ENCODE data around the gene C9orf57.
"Not testable (repeated sequence)": the region's sequence is repeated elsewhere in the genome, so short reads cannot be mapped to it uniquely, and the experiment has no call there.

The C9orf57 gene, protein sequence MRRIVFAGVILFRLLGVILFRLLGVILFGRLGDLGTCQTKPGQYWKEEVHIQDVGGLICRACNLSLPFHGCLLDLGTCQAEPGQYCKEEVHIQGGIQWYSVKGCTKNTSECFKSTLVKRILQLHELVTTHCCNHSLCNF

DNA sequence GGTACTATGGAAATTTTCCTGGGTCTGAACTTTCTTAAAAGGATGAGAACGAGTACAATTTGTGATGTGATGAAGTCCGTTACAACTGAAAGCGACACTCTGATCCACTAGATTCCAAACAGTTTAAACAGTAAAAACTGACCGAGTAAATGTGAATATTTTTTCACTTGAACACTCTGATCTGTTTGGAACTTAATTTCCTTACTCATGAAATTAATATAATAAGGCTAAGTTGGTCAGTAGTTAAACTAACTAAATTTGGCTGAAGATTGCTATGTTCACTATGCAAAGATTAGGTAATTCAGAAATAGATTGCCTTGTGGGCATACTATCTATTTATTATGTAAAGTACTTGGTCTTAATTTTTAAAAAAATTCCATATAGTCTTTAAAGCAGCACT, at the start of gene C9orf57:
Gene C9orf57 (minus strand): TSS at position 101 of the 400 bp plus-strand sequence. CDS start 1,282 bp downstream, outside the sequence.
- ATAC-seq = no peak

DNA sequence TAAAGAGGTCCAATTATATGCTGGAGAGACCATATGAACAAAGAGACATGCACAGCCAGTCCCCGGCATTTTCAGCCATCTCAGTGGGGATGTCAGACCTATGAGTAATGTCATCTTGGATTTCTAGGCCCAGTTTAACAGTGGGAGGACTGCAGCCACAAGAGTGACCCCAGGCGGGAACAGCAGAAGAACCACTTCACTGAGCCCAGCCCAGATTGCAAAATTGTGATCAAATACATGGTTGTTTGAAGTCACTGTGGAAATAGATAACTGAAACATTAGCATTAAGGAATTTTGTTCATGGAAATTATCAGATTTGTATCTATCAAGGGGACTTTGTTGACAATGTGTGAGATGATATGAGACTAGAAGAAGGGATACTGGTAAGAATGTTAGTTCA, 42.1 kb upstream of the C9orf57 start:
- no peak for DNase-seq
- no peak for ATAC-seq

More for the DNA sequence above, at the start of gene C9orf57:
- no peak for DNase-seq

DNA sequence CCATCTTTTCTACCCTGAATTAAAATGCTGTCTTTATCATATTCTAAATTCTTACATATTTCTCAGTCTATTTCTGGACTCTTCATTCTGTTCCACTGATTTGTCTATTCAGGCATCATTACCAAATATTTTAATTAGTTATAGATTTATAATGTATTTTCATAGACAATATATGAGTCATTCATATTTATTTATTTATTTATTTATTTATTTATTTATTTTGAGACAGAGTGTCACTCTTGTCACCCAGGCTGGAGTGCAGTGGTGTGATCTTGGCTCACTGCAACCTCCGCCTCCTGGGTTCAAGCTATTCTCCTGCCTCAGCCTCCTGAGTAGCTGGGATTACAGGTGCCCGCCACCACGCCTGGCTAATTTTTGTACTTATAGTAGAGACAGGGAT, 35.1 kb upstream of the C9orf57 start:
- ATAC-seq, DNase-seq: not testable (repeated sequence)

DNA sequence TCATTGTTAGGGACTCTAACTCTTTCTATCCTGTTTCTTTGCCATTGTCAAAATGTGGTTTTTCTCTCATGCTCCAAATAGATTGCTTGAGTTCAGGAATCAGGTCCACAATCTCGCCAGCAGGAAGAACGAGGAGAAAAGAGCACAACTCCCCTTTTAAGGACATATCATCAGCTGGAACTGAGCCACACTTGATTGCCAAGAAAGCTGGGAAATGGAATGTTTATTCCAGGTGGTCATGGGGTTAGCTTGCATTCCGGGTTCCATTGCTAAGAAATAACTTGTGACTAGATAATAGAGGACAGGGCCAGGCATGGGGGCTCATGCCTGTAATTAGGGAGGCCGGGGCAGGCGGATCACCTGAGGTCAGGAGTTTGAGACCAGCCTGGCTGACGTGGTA, 32.4 kb upstream of the C9orf57 start:
- no peak for ATAC-seq
- DNase-seq = no peak

DNA sequence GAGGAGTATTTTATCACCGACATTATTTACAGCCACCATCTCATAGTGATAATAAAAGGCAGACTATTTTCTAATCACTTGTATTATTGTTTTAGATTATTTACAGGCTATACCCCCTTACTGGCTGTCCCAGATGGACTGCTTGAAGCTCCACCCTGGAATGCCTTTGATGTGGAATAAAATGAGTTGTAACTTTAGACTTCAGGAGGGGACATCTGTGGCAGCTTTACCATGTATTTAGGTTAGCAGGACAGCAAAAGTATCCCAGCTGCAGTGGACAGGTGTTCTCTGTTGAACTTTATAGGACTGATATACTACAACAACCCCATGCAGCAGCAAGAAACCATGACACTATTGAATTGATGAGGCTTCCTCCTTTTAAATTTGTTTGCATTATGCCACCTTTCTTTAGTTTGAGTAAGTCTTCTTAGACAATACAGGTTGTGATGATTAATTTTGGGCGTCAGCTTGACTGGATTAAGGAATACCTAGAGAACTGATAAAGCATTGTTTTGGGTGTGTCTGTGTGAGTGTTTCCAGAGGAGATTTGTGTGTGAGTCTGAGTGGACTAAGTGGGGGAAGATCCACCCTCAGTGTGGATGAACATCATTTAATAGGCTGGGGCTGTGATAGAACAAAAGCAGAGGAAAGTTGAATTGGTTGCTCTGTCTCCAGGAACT, 29.2 kb upstream of the C9orf57 start:
- no peak for DNase-seq
- ATAC-seq = no peak

DNA sequence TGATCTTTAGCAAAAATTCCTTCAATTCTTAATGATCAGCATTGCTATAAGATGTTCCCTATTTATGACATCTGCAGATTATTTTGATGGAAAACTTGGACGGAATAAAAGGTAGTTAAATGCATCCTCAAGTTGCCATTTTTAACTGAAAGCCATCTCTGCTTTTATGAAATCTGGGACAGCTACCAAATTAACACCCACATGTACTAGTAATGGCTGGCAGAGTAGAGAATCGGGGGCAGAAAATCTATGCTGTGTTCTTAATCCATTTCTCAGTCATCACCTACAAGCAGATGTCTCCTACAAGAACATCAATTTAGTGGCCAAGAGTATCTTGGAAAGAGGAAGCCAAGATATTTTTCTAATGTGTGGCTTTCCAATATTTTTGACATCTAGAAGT, 22.1 kb upstream of the C9orf57 start:
- DNase-seq = no peak
- no peak for ATAC-seq

DNA sequence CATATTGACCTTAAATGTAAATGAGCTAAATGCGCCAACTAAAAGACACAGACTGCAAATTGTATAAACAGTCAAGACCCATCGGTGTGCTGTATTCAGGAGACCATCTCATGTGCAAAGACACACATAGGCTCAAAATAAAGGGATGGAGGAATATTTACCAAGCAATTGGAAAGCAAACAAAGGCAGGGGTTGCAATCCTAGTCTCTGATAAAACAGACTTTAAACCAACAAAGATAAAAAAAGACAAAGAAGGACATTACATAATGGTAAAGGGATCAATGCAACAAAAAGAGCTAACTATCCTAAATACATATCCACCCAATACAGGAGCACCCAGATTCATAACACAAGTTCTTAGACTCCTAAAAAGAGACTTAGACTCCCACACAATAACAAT, 14.3 kb upstream of the C9orf57 start:
- not testable (repeated sequence) for DNase-seq, ATAC-seq

DNA sequence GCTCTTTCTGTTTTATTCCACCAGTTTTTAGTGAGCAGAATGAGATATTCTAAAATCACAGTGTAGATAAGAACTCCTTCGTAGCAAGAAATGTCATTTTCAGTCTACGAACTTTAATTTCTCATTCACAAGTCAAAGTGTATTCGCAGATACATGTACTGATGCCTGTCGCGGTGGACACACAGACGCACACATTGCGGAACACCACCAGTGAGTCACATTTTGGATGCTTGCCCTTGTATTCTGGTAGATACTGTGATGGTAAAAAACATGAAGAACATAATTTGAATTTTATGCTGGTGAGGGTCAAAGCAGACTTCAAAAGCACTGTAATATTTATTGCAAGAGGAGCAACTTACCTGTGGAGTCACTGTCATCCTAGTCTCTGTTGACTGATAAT, 4.7 kb upstream of the C9orf57 start:
- DNase-seq (no peak), ATAC-seq (no peak)

DNA sequence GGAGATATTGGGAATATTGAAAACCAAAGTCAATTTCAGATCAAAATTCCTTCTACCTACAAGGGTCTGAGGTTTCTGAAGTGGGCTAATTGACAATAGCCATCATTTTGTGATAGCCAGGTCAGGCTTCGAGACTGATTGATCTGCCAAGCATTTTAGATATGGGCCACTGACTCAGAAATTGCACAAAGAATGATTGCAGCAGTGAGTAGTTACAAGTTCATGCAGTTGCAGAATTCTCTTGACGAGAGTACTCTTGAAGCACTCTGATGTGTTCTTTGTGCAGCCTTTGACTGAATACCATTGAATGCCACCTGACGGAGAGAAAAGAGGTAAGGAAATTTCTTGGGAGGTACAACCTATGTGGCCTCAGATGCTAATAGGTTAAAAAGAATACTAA, 8.3 kb downstream of the C9orf57 start:
- no peak for DNase-seq

DNA sequence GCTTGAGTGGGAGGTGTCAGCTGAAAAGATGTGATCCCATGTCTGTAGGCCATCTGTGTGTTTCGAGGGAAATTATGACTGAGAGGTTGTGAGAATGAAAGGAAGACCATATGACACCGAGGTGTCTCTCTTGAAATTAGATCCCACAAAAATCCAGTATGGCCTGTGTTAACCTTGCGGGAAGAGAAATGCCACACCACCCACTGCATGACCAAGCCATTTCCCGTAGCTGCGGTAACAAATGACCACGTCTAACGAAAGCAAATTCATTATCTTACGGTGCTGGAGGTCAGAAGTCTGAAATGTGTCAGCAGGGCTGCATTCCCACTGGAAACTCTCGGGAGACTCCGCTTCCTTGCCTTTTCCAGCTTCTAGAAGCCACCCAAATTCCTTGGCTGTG, 11.6 kb downstream of the C9orf57 start:
- DNase-seq (no peak), ATAC-seq (no peak)

More for the DNA sequence above, 8.3 kb downstream of the C9orf57 start:
- no peak for ATAC-seq

DNA sequence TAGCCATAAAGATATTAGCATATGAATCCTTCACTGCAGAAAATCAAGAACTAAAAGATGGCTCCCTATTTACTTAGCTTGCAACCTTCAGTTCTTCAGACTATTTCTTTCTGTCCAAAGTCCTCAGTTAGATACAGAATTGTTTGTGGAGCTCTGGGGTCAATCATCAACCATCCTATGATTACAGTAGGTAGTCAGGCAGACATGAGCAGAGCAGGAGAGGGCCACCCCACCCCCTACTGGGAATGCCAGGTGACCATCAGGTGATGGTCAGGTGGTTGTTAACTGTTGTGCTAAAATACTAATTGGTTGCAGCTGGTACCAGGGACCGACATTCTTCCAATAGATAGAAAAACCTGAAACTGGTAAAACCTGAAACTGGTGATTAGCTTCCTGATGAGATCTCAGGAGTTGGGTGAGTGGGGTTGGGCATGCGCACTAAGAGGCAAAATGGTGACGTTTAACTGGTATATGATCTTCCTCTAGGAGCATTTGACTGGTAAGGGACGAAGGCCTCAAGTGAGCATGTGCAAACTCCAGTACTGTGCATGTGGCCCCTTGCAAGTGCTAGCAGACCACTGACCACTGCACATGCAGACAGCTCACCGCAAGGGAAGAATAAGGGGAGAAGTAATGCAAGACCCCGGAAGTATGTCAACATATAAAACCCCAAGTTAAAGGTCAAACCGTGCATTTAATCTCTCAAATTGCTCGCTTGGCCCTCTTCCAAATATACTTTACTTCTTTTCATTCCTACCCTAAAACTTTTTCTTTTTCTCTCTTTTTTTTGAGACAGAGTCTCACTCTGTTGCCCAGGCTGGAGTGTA, 13.6 kb downstream of the C9orf57 start:
- DNase-seq (no peak), ATAC-seq (no peak)

DNA sequence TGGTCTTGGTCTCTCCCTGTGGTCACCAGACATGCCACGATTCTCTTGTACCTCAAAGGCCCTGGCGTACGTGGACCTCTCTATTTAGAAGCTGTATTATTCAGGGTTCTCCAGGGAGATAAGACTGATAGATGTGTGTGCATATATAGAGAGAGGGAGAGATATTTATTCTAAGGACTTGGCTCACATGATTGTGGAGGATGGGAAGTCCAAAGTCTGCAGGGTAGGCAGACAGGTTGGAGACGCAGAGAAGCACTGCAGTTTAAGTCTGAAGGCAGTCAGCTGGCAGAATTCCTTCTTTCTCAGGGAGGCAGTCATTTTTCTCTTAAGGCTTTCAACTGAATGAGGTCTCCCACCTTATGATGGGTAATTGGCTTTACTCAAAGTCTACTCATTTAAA, 16.3 kb downstream of the C9orf57 start:
- no peak for DNase-seq
- ATAC-seq = no peak

DNA sequence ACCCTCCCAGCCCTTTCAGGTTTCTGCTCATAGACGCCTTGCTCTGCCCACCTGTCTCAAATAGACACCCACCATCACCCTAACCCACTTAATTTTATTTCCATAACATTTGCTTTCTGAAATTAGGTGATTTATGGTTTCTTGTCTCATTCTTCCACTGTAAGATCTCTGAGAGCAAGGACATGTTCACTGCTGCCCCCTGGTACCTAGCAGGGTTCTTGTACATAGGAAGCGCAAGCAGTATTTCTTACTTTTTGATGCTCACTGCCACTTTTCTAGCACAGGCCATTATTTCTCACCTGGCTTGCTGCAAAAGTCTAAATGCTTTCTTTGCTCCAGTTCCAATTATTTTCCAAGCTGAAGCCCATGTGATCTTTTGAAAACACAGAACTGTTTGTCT, 16.8 kb downstream of the C9orf57 start:
- no peak for ATAC-seq
- DNase-seq = no peak

DNA sequence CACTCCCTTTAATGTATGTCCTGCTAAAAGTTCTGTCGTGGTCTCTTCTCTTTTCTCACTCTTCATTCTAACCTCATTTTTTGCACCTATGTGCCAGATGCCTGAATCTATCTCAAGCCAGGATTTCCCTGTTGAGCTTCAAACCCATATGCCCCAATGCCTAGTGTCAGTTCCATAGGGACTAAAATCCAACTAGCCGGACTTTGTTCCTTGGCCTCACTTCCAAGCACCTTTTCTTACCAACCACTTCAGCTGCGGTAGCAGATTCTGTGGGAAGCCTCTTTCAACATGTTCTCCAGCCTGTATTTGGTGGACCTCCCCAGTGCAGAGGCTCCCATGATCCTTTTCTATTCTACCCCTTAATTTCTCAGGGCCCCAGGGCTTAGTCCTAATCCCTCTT, 17.5 kb downstream of the C9orf57 start:
- no peak for ATAC-seq
- no peak for DNase-seq

DNA sequence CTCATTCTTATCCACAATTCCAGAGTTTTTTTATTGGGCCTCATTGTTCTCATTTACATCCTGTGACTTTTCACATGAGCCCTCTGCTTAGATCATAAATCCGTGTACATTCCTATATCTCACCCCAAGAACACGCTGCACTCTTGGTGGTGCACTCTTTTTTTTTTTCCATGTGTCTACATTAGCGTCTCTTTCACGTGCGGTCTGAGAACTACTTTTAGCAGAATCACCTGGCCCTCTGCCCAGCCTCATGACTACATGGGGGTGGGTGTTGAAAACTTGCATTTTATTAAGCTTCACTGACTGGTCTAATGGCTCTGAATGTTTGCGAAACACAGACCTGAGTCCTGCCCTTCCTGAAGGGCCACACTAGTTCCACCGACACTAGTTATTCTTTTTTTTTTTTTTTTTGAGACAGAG, 18.6 kb downstream of the C9orf57 start:
- DNase-seq (no peak), ATAC-seq (no peak)

DNA sequence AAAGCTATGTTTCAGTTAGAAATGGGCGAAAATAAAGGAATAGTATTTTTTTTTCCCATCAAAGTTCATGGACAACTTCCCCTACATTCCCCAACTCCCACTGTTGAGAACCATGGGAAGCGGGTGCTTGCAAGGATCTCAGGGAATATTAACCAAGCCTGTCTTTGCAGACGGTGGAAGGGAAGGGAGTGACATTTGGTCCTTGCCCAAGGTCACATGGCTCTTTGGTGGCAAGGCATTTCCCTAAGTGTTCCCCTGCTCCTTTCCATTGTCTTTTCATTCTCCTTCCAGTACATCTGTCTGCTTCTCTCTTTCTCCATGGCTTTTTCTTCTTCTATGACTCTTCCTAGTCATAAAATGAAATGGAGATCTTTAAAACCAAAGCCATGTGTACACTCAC, 19.0 kb downstream of the C9orf57 start:
- DNase-seq (no peak), ATAC-seq (no peak)

DNA sequence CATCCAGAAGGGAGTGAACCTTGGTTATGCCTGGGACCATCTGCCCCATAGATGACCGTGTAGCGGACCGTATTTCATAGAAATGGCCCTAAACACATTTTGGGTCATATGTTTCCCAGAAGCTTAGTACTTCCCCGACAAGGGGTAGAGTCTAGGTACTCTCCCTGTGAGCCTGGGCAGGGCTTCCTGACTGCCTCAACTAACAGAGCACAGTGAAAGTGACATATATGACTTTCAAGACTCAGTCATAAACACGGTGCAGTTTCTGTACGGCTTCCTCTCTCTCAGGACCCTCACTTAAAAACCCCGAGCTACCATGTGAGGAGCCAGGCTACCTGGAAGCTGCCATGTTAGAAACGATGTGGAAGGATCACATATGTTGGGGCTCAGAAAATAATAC, 20.9 kb downstream of the C9orf57 start:
- ATAC-seq = no peak

DNA sequence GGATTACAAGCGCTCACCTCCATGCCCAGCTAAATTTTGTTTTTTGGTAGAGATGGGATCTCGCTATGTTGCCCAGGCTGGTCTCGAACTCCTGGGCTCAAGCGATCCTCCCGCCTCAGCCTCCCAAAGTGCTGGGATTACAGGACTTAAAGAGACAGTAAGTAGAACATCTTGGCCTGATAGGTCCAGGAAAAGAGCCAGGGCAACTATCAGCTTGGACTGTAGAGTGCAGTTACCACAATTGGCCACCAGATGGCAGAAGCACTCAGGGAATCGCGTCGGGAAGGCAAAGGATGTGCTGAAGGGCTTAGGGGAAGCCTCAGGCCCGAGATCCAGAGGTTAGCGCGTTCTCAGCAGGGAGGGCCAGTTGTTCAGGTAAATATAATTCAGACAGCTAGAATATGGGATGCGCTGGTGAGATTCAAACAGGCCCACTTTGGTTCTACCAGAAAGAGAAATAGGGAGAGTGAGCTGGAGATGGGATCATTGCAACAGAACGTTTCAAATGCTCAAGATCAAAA, 21.5 kb downstream of the C9orf57 start:
- ATAC-seq (peak; percentile 78), DNase-seq (peak; percentile 71)

More for the DNA sequence above, 20.9 kb downstream of the C9orf57 start:
- no peak for DNase-seq

DNA sequence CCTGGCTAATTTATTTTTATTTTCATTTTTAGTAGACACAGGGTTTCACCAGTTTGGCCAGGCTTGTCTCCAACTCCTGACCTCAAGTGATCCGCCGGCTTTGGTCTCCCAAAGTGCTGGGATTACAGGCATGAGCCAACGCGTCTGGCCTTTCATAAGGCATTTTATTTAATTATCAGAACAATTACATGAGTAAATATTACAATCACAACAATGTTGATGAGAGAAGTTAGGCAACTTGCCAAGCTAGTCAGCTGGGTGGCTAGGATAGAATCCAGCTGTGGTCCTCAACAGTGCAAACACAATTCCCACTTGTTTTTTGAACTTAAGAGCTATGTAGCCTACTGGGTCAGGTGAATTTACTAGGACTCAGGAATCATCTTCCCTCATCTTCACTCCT, 22.0 kb downstream of the C9orf57 start:
- DNase-seq (no peak), ATAC-seq (no peak)

DNA sequence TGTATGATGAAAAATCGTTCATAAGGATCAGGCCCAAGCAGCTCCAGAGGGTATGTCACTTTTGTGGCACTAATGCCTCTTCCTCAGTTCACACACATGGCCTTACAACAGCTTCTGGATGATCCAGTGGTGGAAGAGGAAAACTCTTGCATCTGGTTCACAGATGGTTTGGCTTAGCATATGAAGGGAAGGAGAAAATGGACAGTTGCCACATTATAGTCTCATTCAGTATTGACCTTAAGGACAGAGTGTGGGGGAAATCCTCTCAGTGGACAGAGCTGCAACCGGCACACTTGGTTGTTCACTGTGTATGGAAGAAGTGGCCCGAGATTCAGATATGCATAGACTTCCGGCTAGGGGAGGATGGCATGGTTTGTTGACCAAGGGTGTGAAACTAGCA, 22.8 kb downstream of the C9orf57 start:
- ATAC-seq = no peak
- DNase-seq = no peak

DNA sequence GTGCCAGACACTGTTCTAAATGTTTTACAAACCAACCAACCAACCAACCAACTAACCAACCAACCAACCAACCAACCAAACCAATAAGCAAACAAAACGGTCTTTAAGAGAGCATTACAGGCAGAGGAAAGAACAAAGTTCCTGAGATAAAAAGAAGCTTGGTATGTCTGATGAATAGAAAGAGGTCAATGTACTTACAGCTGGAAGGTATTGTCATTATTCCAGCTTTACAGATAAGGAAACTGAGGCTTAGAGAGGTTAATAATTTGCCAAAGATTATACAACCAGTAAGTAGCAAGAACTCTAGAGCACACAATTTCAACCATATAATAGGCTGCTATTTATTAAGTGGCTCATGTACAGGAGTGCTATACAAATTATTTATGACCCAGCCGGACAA, 29.6 kb downstream of the C9orf57 start:
- DNase-seq (no peak), ATAC-seq (no peak)

DNA sequence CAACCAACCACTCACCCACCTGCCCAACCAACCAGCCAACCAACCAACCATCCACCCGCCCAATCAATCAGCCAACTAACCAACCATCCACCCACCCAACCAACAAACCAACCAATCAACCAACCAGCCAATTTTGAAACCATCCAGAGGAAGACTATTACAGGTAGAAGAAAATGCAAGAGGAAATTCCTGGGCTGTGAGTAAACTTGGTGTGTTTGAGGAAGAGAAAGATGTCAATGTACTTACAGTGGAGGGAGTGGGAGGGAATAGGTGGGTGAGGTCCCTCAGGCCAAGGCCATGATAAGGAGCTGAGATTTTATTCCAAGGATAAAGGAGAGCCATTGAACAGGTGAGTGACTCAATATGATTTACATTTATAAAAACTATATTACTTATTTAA, 30.4 kb downstream of the C9orf57 start:
- no peak for DNase-seq

DNA sequence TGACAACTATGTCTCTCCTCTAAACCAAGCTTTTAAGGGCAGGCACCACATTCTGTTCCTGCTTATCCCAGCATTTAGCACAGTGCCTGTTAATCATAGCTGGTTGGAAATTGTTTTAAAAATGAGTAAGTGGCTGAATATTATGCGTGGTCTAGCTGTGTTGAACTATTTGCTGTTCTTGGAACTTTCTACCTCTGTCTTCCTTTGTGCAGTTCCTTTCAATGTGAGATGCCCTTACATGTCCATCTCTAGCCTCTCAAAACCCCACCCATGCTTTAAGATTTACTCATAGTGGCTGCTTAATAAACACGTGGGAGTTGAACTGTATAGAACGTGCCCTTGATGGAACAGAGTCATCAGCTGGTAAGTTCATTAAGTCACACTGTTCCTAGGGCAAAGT, 34.5 kb downstream of the C9orf57 start:
- ATAC-seq (no peak), DNase-seq (no peak)

More for the DNA sequence above, 30.4 kb downstream of the C9orf57 start:
- no peak for ATAC-seq
